ENCODE data around the gene MYO7A. TPM values are rescaled to one million over a fixed set of nuclear protein-coding genes. Genes with fewer than 3 reads are reported as not detected.

Gene MYO7A
- total and polyA plus RNA-seq, 2 experiments from 2014 or later = 1.8 to 5.4 TPM

GRCh38 chr11:77191429-77191822 lies 63.4 kb downstream of the MYO7A start:
- Mint-ChIP-seq H3K36me3 (ENCODE audit: low read depth) (no peaks in the 10 kb centered on the region), H3K4me3 (no peak overlapping the region), H3K9me3 (no peaks in the 10 kb centered on the region), H3K27ac (no peak overlapping the region), H3K27me3 (ENCODE audit: insufficient read depth, low read depth, poor library complexity) (peaks cover 13% of the 10 kb centered on the region), H3K4me1 (peaks cover 16% of the 10 kb centered on the region)
- H3K27me3 ChIP-seq (ENCODE audit: insufficient read depth) = no peaks in the 10 kb centered on the region
- no peak for ATAC-seq
- DNase-seq (ENCODE audit: low spot score) = no peak
- H3K4me1 ChIP-seq (ENCODE audit: insufficient read depth) = peaks cover 4% of the 10 kb centered on the region; the same call in 1 of the 2 replicates
- H4K20me1 ChIP-seq (replicated peaks; ENCODE audit: insufficient read depth) = no peaks in the 10 kb centered on the region
- no peaks in the 10 kb centered on the region for H3K79me2 ChIP-seq (replicated peaks; ENCODE audit: insufficient read depth)
- peak overlapping the region; percentile 91 for H2AFZ ChIP-seq
- 0 out of 2 replicates have a peak, but pooled peaks cover 7% of the 10 kb centered on the region for H3K9me2 ChIP-seq (ENCODE audit: insufficient read depth)
- H3K36me3 ChIP-seq (ENCODE audit: insufficient read depth) = no peaks in the 10 kb centered on the region
- no peak for TF ChIP-seq CTCF (conservative IDR thresholded peaks at IDR 0.05; ENCODE audit: low read depth in 2 of 2)
- TF ChIP-seq NANOG (IDR thresholded peaks at IDR 0.05; ENCODE audit: borderline replicate concordance) = no peak
- TF ChIP-seq ZNF331 (CRISPR knock-in tag; IDR thresholded peaks at IDR 0.05; ENCODE audit: low read depth) = no peak
- TF ChIP-seq JUNB (IDR thresholded peaks at IDR 0.05; ENCODE audit: unreplicated experiment) = no peak
- TF ChIP-seq ETS1 (IDR thresholded peaks at IDR 0.05) = no peak
- TF ChIP-seq CREB1 (CRISPR knock-in tag; IDR thresholded peaks at IDR 0.05; ENCODE audit: low read depth) = no peak
- TF ChIP-seq, protein P1, sequence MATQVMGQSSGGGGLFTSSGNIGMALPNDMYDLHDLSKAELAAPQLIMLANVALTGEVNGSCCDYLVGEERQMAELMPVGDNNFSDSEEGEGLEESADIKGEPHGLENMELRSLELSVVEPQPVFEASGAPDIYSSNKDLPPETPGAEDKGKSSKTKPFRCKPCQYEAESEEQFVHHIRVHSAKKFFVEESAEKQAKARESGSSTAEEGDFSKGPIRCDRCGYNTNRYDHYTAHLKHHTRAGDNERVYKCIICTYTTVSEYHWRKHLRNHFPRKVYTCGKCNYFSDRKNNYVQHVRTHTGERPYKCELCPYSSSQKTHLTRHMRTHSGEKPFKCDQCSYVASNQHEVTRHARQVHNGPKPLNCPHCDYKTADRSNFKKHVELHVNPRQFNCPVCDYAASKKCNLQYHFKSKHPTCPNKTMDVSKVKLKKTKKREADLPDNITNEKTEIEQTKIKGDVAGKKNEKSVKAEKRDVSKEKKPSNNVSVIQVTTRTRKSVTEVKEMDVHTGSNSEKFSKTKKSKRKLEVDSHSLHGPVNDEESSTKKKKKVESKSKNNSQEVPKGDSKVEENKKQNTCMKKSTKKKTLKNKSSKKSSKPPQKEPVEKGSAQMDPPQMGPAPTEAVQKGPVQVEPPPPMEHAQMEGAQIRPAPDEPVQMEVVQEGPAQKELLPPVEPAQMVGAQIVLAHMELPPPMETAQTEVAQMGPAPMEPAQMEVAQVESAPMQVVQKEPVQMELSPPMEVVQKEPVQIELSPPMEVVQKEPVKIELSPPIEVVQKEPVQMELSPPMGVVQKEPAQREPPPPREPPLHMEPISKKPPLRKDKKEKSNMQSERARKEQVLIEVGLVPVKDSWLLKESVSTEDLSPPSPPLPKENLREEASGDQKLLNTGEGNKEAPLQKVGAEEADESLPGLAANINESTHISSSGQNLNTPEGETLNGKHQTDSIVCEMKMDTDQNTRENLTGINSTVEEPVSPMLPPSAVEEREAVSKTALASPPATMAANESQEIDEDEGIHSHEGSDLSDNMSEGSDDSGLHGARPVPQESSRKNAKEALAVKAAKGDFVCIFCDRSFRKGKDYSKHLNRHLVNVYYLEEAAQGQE (IDR thresholded peaks at IDR 0.05; ENCODE audit: unreplicated experiment) = no peak
- TF ChIP-seq EZH2phosphoT487 (IDR thresholded peaks at IDR 0.05; ENCODE audit: unreplicated experiment) = no peak
- no peak for TF ChIP-seq EZH2 (IDR thresholded peaks at IDR 0.05; ENCODE audit: low read depth, unreplicated experiment)
- no peak for TF ChIP-seq ZNF114 (CRISPR knock-in tag; IDR thresholded peaks at IDR 0.05)
- TF ChIP-seq, protein P2, sequence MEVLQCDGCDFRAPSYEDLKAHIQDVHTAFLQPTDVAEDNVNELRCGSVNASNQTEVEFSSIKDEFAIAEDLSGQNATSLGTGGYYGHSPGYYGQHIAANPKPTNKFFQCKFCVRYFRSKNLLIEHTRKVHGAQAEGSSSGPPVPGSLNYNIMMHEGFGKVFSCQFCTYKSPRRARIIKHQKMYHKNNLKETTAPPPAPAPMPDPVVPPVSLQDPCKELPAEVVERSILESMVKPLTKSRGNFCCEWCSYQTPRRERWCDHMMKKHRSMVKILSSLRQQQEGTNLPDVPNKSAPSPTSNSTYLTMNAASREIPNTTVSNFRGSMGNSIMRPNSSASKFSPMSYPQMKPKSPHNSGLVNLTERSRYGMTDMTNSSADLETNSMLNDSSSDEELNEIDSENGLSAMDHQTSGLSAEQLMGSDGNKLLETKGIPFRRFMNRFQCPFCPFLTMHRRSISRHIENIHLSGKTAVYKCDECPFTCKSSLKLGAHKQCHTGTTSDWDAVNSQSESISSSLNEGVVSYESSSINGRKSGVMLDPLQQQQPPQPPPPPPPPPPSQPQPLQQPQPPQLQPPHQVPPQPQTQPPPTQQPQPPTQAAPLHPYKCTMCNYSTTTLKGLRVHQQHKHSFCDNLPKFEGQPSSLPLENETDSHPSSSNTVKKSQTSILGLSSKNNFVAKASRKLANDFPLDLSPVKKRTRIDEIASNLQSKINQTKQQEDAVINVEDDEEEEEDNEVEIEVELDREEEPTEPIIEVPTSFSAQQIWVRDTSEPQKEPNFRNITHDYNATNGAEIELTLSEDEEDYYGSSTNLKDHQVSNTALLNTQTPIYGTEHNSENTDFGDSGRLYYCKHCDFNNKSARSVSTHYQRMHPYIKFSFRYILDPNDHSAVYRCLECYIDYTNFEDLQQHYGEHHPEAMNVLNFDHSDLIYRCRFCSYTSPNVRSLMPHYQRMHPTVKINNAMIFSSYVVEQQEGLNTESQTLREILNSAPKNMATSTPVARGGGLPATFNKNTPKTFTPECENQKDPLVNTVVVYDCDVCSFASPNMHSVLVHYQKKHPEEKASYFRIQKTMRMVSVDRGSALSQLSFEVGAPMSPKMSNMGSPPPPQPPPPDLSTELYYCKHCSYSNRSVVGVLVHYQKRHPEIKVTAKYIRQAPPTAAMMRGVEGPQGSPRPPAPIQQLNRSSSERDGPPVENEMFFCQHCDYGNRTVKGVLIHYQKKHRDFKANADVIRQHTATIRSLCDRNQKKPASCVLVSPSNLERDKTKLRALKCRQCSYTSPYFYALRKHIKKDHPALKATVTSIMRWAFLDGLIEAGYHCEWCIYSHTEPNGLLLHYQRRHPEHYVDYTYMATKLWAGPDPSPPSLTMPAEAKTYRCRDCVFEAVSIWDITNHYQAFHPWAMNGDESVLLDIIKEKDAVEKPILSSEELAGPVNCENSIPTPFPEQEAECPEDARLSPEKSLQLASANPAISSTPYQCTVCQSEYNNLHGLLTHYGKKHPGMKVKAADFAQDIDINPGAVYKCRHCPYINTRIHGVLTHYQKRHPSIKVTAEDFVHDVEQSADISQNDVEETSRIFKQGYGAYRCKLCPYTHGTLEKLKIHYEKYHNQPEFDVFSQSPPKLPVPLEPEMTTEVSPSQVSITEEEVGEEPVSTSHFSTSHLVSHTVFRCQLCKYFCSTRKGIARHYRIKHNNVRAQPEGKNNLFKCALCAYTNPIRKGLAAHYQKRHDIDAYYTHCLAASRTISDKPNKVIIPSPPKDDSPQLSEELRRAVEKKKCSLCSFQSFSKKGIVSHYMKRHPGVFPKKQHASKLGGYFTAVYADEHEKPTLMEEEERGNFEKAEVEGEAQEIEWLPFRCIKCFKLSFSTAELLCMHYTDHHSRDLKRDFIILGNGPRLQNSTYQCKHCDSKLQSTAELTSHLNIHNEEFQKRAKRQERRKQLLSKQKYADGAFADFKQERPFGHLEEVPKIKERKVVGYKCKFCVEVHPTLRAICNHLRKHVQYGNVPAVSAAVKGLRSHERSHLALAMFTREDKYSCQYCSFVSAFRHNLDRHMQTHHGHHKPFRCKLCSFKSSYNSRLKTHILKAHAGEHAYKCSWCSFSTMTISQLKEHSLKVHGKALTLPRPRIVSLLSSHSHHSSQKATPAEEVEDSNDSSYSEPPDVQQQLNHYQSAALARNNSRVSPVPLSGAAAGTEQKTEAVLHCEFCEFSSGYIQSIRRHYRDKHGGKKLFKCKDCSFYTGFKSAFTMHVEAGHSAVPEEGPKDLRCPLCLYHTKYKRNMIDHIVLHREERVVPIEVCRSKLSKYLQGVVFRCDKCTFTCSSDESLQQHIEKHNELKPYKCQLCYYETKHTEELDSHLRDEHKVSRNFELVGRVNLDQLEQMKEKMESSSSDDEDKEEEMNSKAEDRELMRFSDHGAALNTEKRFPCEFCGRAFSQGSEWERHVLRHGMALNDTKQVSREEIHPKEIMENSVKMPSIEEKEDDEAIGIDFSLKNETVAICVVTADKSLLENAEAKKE (CRISPR knock-in tag; IDR thresholded peaks at IDR 0.05) = no peak
- TF ChIP-seq POLR2AphosphoS5 (IDR thresholded peaks at IDR 0.05; ENCODE audit: low read depth) = no peak
- no peak for TF ChIP-seq STAT1 (IDR thresholded peaks at IDR 0.05; ENCODE audit: unreplicated experiment)
- peak overlapping the region; percentile 38; the same call in 1 of the 2 replicates for H3K4me3 ChIP-seq
- H3K27ac ChIP-seq (ENCODE audit: low read depth) = no peak overlapping the region
- H3F3A ChIP-seq (replicated peaks; ENCODE audit: low read depth) = no peaks in the 10 kb centered on the region; the same call in 1 of the 2 replicates
- H3K4me2 ChIP-seq = peak overlapping the region; percentile 67; the same call in 1 of the 2 replicates
